Anterior cingulate cortex (tissue), 58 donors: Measurements from ENCODE around the gene MCCD1.
A peak's percentile ranks its signal among the peaks of the same experiment; 100 is the strongest.

Source experiments
- DNase-seq, 58 donors: peaks; one replicate each; lab custom pipeline; 2025; lab: John Stamatoyannopoulos, UW

Gene MCCD1

GRCh38 chr6:31567531-31568370 lies 39.0 kb downstream of the MCCD1 start:
- DNase-seq, result no peak

DNA sequence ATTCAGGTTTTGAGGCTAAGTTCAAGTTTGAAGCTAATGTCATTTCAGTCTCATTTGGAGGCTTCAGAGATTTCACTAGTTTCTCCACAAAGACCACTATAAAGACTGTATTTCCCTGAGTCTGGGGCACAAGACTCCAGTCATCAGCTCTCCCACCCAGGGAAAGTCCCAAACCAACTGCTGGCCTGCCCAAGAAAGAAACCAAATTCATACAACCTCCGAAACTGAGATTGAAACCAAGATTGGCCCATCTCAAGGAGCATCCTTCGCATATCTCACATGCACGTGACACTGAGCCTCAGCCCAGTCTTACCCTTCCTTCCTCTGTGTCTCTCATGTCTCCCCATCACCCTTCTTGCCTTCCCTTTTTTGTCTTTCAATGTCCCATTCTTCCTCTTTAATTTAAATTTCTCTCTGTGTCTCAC lies 39.8 kb downstream of the MCCD1 start:
- peak in 1 of 58 donors; percentile 9 for DNase-seq

DNA sequence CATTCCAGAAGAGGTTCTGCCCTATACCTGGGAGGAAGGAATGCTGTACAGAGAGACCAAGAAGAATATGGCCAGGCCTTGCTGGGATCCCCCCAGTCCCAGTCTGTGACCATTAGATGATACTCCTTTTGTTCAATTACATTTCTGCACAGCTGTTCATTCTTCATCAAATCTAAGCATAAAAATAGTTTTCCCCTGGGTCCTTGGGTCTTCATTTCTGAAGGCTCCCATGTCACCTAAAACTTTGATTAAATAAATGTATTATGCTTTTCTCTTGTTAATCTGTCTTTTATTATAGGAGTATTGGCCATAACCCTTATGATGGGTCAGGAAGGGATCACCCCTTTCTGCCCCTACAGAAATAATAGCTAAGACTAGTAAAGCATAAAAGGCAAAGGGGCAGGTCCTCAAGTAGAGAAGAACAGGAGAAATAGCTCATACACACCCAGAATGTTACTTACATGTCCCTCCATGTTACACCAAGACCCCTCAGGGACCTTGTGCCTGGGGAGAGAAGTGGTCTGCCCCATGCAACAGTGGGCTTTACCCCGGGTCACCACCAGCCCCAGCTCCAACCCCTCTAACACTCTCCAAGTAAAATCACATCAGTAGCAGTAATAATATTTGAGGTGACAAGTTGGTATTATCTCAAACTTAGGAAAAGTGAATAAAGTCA lies 41.2 kb downstream of the MCCD1 start:
- no peak for DNase-seq

- no peak for DNase-seq
Measured at GRCh38 chr6:31572041-31572911, 43.5 kb downstream of the MCCD1 start, which contains the start of gene LTA. Gene LTA, plus strand, starts transcription at chr6:31572289. Its CDS starts 454 bp downstream, at chr6:31572743.

DNA sequence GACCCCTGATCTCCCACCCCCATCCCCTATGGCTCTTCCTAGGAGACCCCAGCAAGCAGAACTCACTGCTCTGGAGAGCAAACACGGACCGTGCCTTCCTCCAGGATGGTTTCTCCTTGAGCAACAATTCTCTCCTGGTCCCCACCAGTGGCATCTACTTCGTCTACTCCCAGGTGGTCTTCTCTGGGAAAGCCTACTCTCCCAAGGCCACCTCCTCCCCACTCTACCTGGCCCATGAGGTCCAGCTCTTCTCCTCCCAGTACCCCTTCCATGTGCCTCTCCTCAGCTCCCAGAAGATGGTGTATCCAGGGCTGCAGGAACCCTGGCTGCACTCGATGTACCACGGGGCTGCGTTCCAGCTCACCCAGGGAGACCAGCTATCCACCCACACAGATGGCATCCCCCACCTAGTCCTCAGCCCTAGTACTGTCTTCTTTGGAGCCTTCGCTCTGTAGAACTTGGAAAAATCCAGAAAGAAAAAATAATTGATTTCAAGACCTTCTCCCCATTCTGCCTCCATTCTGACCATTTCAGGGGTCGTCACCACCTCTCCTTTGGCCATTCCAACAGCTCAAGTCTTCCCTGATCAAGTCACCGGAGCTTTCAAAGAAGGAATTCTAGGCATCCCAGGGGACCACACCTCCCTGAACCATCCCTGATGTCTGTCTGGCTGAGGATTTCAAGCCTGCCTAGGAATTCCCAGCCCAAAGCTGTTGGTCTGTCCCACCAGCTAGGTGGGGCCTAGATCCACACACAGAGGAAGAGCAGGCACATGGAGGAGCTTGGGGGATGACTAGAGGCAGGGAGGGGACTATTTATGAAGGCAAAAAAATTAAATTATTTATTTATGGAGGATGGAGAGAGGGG lies 44.7 kb downstream of the MCCD1 start:
- DNase-seq, result no peak

- DNase-seq, result no peak
Measured at GRCh38 chr6:31574106-31575061, 45.6 kb downstream of the MCCD1 start.

GRCh38 chr6:31575335-31575901 lies 46.7 kb downstream of the MCCD1 start, which contains the start of gene TNF:
Gene TNF, plus strand, starts transcription at chr6:31575565. Its CDS starts 177 bp downstream, at chr6:31575742.
- peak in 13 of 58 donors; percentile 1 to 35 (median 13) for DNase-seq

DNA sequence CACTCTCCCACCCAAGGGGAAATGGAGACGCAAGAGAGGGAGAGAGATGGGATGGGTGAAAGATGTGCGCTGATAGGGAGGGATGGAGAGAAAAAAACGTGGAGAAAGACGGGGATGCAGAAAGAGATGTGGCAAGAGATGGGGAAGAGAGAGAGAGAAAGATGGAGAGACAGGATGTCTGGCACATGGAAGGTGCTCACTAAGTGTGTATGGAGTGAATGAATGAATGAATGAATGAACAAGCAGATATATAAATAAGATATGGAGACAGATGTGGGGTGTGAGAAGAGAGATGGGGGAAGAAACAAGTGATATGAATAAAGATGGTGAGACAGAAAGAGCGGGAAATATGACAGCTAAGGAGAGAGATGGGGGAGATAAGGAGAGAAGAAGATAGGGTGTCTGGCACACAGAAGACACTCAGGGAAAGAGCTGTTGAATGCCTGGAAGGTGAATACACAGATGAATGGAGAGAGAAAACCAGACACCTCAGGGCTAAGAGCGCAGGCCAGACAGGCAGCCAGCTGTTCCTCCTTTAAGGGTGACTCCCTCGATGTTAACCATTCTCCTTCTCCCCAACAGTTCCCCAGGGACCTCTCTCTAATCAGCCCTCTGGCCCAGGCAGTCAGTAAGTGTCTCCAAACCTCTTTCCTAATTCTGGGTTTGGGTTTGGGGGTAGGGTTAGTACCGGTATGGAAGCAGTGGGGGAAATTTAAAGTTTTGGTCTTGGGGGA lies 47.4 kb downstream of the MCCD1 start:
- DNase-seq, result no peak

- peak in 1 of 58 donors; percentile 80 for DNase-seq
Measured at GRCh38 chr6:31576897-31577578, 48.3 kb downstream of the MCCD1 start.

DNA sequence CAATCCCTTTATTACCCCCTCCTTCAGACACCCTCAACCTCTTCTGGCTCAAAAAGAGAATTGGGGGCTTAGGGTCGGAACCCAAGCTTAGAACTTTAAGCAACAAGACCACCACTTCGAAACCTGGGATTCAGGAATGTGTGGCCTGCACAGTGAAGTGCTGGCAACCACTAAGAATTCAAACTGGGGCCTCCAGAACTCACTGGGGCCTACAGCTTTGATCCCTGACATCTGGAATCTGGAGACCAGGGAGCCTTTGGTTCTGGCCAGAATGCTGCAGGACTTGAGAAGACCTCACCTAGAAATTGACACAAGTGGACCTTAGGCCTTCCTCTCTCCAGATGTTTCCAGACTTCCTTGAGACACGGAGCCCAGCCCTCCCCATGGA lies 48.8 kb downstream of the MCCD1 start:
- DNase-seq, result no peak

GRCh38 chr6:31578184-31579118 lies 49.7 kb downstream of the MCCD1 start:
- no peak for DNase-seq

DNA sequence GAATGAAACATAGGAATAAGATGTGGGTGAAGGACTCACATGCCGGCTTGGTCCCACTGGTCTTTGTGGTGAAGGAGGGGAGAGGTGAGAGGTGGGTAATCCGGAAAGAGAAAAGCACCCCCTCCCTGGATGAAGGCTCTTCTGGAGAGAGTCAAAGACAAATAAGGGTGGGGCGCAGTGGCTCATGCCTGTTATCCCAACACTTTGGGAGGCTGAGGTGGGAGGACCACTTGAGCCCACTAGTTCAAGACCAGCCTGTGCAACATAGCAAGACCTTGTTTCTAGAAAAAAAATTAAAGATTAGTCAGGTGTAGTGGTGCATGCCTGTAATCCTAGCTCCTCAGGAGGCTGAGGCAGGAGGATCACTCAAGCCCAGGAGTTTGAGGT lies 50.4 kb downstream of the MCCD1 start:
- no peak for DNase-seq
